ENCODE measurements around the gene TEX264.

DNA sequence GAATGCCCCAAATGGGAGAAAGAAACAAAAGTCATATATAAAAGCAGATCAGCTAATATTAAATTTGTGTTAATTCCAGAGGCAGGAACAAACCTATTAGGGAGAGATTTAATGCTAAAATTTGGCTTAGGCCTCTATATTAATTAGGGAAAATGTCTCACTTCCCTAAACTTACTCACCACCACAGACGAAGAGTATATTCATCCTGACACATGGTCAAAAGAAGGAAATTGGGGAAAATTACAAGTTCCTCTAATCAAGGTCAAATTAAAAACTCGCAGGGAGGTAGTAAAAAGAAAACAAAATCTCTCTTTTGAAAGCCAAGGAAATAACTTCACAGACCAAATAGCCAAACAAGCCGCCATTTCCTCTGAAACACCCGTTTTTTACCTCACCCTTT, 68.1 kb downstream of the TEX264 start:
- TF ChIP-seq, protein P1, sequence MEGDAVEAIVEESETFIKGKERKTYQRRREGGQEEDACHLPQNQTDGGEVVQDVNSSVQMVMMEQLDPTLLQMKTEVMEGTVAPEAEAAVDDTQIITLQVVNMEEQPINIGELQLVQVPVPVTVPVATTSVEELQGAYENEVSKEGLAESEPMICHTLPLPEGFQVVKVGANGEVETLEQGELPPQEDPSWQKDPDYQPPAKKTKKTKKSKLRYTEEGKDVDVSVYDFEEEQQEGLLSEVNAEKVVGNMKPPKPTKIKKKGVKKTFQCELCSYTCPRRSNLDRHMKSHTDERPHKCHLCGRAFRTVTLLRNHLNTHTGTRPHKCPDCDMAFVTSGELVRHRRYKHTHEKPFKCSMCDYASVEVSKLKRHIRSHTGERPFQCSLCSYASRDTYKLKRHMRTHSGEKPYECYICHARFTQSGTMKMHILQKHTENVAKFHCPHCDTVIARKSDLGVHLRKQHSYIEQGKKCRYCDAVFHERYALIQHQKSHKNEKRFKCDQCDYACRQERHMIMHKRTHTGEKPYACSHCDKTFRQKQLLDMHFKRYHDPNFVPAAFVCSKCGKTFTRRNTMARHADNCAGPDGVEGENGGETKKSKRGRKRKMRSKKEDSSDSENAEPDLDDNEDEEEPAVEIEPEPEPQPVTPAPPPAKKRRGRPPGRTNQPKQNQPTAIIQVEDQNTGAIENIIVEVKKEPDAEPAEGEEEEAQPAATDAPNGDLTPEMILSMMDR (IDR thresholded peaks at IDR 0.05; ENCODE audit: borderline replicate concordance, extremely low read depth, low read length, poor library complexity, severe bottlenecking): no peak
- TF ChIP-seq EZH2 (IDR thresholded peaks at IDR 0.05; ENCODE audit: borderline replicate concordance, low read depth, low read length, severe bottlenecking): no peak
